ENCODE measurements around the gene GASK1A. TPM values are rescaled to one million over a fixed set of nuclear protein-coding genes. Genes with fewer than 3 reads are reported as not detected.
A peak's percentile ranks its signal among the peaks of the same experiment; 100 is the strongest.
"Not testable (repeated sequence)": the region's sequence is repeated elsewhere in the genome, so short reads cannot be mapped to it uniquely, and the experiment has no call there.

The GASK1A gene
- total and polyA plus RNA-seq, 4 donors: 0.79 to 22.8 (median 4.6) TPM

GRCh38 chr3:43043071-43043766 is 64.1 kb downstream of the GASK1A start:
- 83% methylated on average over 3 of the region's 3 CpGs for whole genome bisulfite sequencing
- no peak overlapping the region for H3K4me3 ChIP-seq (ENCODE audit: low read depth in 1 of 3, low read length in 3 of 3)
- peaks cover 0 to 2% (median 0%) of the 10 kb centered on the region in 4 donors for H3K36me3 ChIP-seq (ENCODE audit: control insufficient read depth in 4 of 4, insufficient read depth in 3 of 4, low read depth in 1 of 4, low read length in 3 of 4)
- H3K27ac ChIP-seq (ENCODE audit: low read depth in 1 of 2, low read length in 2 of 2): peak overlapping the region; percentile 32 to 42
- H3K27me3 ChIP-seq (ENCODE audit: control insufficient read depth in 4 of 4, insufficient read depth in 4 of 4, low read length in 3 of 4): no peaks in the 10 kb centered on the region
- peak; percentile 91 for TF ChIP-seq NR2F2 (IDR thresholded peaks at IDR 0.05)
- no peak for TF ChIP-seq RAD21 (IDR thresholded peaks at IDR 0.05)
- no peak for TF ChIP-seq FOXA2 (IDR thresholded peaks at IDR 0.05)
- H3K4me1 ChIP-seq (ENCODE audit: control insufficient read depth in 4 of 4, insufficient read depth in 4 of 4, low read length in 3 of 4): peaks cover 0 to 34% (median 28%) of the 10 kb centered on the region in 4 donors
- peak overlapping the region in 1 of 2 donors; percentile 22 for H3K9ac ChIP-seq (ENCODE audit: low read depth in 1 of 2, low read length in 2 of 2)
- DNase-seq (ENCODE audit: low spot score): no peak
- H3K9me3 ChIP-seq (ENCODE audit: control insufficient read depth in 4 of 4, low read length in 3 of 4): peaks cover 0 to 7% (median 1%) of the 10 kb centered on the region in 4 donors

- no peaks in the 10 kb centered on the region for H3K27me3 ChIP-seq (ENCODE audit: control insufficient read depth in 4 of 4, insufficient read depth in 4 of 4, low read length in 3 of 4)
- WGBS: 93% methylated on average over 2 of the region's 2 CpGs
- H3K4me1 ChIP-seq (ENCODE audit: control insufficient read depth in 4 of 4, insufficient read depth in 4 of 4, low read length in 3 of 4): peaks cover 0 to 34% (median 28%) of the 10 kb centered on the region in 4 donors
- peaks cover 0 to 2% (median 0%) of the 10 kb centered on the region in 4 donors for H3K36me3 ChIP-seq (ENCODE audit: control insufficient read depth in 4 of 4, insufficient read depth in 3 of 4, low read depth in 1 of 4, low read length in 3 of 4)
- TF ChIP-seq EGR1 (IDR thresholded peaks at IDR 0.05; ENCODE audit: low read depth in 2 of 2): no peak
- H3K27ac ChIP-seq (ENCODE audit: low read depth in 1 of 2, low read length in 2 of 2): peak overlapping the region in 1 of 2 donors; percentile 42
- no peak overlapping the region for H3K4me3 ChIP-seq (ENCODE audit: low read depth in 1 of 3, low read length in 3 of 3)
- peak overlapping the region in 1 of 2 donors; percentile 22 for H3K9ac ChIP-seq (ENCODE audit: low read depth in 1 of 2, low read length in 2 of 2)
- no peak for DNase-seq (ENCODE audit: low spot score)
- H3K9me3 ChIP-seq (ENCODE audit: control insufficient read depth in 4 of 4, low read length in 3 of 4): peaks cover 0 to 7% (median 1%) of the 10 kb centered on the region in 4 donors
Measured at GRCh38 chr3:43043793-43044192, 64.7 kb downstream of the GASK1A start.

GRCh38 chr3:43045079-43045478 is 66.0 kb downstream of the GASK1A start:
- not testable (repeated sequence) for H3K4me3 ChIP-seq (ENCODE audit: low read depth in 1 of 3, low read length in 3 of 3); DNase-seq (ENCODE audit: low spot score); H3K27ac ChIP-seq (ENCODE audit: low read depth in 1 of 2, low read length in 2 of 2); H3K27me3 ChIP-seq (ENCODE audit: control insufficient read depth in 4 of 4, insufficient read depth in 4 of 4, low read length in 3 of 4); H3K36me3 ChIP-seq (ENCODE audit: control insufficient read depth in 4 of 4, insufficient read depth in 3 of 4, low read depth in 1 of 4, low read length in 3 of 4); H3K9me3 ChIP-seq (ENCODE audit: control insufficient read depth in 4 of 4, low read length in 3 of 4); H3K9ac ChIP-seq (ENCODE audit: low read depth in 1 of 2, low read length in 2 of 2)
- peaks cover 0 to 34% (median 28%) of the 10 kb centered on the region in 4 donors for H3K4me1 ChIP-seq (ENCODE audit: control insufficient read depth in 4 of 4, insufficient read depth in 4 of 4, low read length in 3 of 4)
- TF ChIP-seq RXRA (IDR thresholded peaks at IDR 0.05) (peak; percentile 11 to 16), HNF4G (IDR thresholded peaks at IDR 0.05) (peak; percentile 31), SP1 (IDR thresholded peaks at IDR 0.05) (peak; percentile 51), HNF4A (conservative IDR thresholded peaks at IDR 0.05) (peak; percentile 55 to 78)

- Histone ChIP-seq H3K27ac (ENCODE audit: low read depth in 1 of 2, low read length in 2 of 2) (no peak overlapping the region), H3K27me3 (ENCODE audit: control insufficient read depth in 4 of 4, insufficient read depth in 4 of 4, low read length in 3 of 4) (no peaks in the 10 kb centered on the region), H3K4me3 (ENCODE audit: low read depth in 1 of 3, low read length in 3 of 3) (peak overlapping the region in 1 of 3 donors; percentile 53), H3K36me3 (ENCODE audit: control insufficient read depth in 4 of 4, insufficient read depth in 3 of 4, low read depth in 1 of 4, low read length in 3 of 4) (peaks cover 0 to 2% (median 0%) of the 10 kb centered on the region in 4 donors), H3K9me3 (ENCODE audit: control insufficient read depth in 4 of 4, low read length in 3 of 4) (peaks cover 0 to 7% (median 6%) of the 10 kb centered on the region in 4 donors), H3K9ac (ENCODE audit: low read depth in 1 of 2, low read length in 2 of 2) (no peak overlapping the region), H3K4me1 (ENCODE audit: control insufficient read depth in 4 of 4, insufficient read depth in 4 of 4, low read length in 3 of 4) (peaks cover 0 to 34% (median 28%) of the 10 kb centered on the region in 4 donors)
- peak; percentile 10 for DNase-seq (ENCODE audit: low spot score)
- WGBS: 62% methylated on average over 1 of the region's 1 CpG
- TF ChIP-seq RAD21 (IDR thresholded peaks at IDR 0.05) (no peak), ZBTB33 (IDR thresholded peaks at IDR 0.05) (no peak), SP1 (IDR thresholded peaks at IDR 0.05) (no peak), EGR1 (IDR thresholded peaks at IDR 0.05; ENCODE audit: low read depth in 2 of 2) (no peak), REST (IDR thresholded peaks at IDR 0.05) (no peak), NR2F2 (IDR thresholded peaks at IDR 0.05) (no peak), GABPA (IDR thresholded peaks at IDR 0.05 in 1 of 2, conservative IDR thresholded peaks at IDR 0.05 in 1 of 2) (no peak), TAF1 (conservative IDR thresholded peaks at IDR 0.05) (no peak), CTCF (IDR thresholded peaks at IDR 0.05; ENCODE audit: low read depth, low read length, missing input control) (no peak), FOXA1 (IDR thresholded peaks at IDR 0.05) (no peak)
Measured at GRCh38 chr3:43046583-43046982, 67.5 kb downstream of the GASK1A start.
